KBM-7 (cell line): ENCODE data around the gene SNX9.
A peak's percentile ranks its signal among the peaks of the same experiment; 100 is the strongest.
"Not testable (repeated sequence)": the region's sequence is repeated elsewhere in the genome, so short reads cannot be mapped to it uniquely, and the experiment has no call there.

Source experiments
- DNase-seq: peaks from one replicate; pipeline ENCODE4 v3.0.0-alpha.2; 2015
- in situ Hi-C: fragments of 300-500 bp; cut with MboI; formaldehyde crosslinking; loops from 2 replicates; pipeline ENCODE4 v1.14.3; 2020; ENCODE audit warnings: low sequenced_read_pairs, low pct_unique_long_range_greater_than_20kb, mixed read lengths

SNX9 gene

GRCh38 chr6:157905590-157906342 lies 82.7 kb downstream of the SNX9 start:
- no peak for DNase-seq
- in situ Hi-C loops = no loop called here

GRCh38 chr6:157906537-157907061 lies 83.6 kb downstream of the SNX9 start:
- no peak for DNase-seq
- in situ Hi-C loops = no loop called here

GRCh38 chr6:157907651-157908050 lies 84.6 kb downstream of the SNX9 start:
- in situ Hi-C loops = no loop called here
- DNase-seq = no peak

GRCh38 chr6:157908369-157909281 lies 85.6 kb downstream of the SNX9 start:
- in situ Hi-C loops = no loop called here
- DNase-seq = no peak

- in situ Hi-C loops = no loop called here
- DNase-seq = no peak
Measured at GRCh38 chr6:157909282-157909664, 86.2 kb downstream of the SNX9 start.

GRCh38 chr6:157911278-157911677 lies 88.2 kb downstream of the SNX9 start:
- no peak for DNase-seq
- in situ Hi-C loops = no loop called here

GRCh38 chr6:157911786-157912185 lies 88.7 kb downstream of the SNX9 start:
- DNase-seq = no peak

GRCh38 chr6:157912326-157912725 lies 89.3 kb downstream of the SNX9 start:
- no peak for DNase-seq
- in situ Hi-C loops = no loop called here

More at GRCh38 chr6:157911786-157912185, 88.7 kb downstream of the SNX9 start:
- in situ Hi-C loops = no loop called here

GRCh38 chr6:157921685-157922367 lies 98.8 kb downstream of the SNX9 start:
- no peak for DNase-seq
- in situ Hi-C loops = no loop called here

GRCh38 chr6:157925771-157926170 lies 102.7 kb downstream of the SNX9 start:
- in situ Hi-C loops = no loop called here
- no peak for DNase-seq

GRCh38 chr6:157927011-157927410 lies 104.0 kb downstream of the SNX9 start:
- in situ Hi-C loops = no loop called here

GRCh38 chr6:157928428-157928827 lies 105.4 kb downstream of the SNX9 start:
- DNase-seq = peak; percentile 7
- in situ Hi-C loops = no loop called here

More at GRCh38 chr6:157927011-157927410, 104.0 kb downstream of the SNX9 start:
- no peak for DNase-seq

GRCh38 chr6:157929076-157929475 lies 106.0 kb downstream of the SNX9 start:
- no peak for DNase-seq

GRCh38 chr6:157929765-157930319 lies 106.8 kb downstream of the SNX9 start:
- in situ Hi-C loops = no loop called here
- DNase-seq = no peak

More at GRCh38 chr6:157929076-157929475, 106.0 kb downstream of the SNX9 start:
- in situ Hi-C loops = no loop called here

- DNase-seq = no peak
- in situ Hi-C loops = no loop called here
Measured at GRCh38 chr6:157935786-157936185, 112.7 kb downstream of the SNX9 start.

GRCh38 chr6:157937318-157937717 lies 114.3 kb downstream of the SNX9 start:
- in situ Hi-C loops = no loop called here
- no peak for DNase-seq

GRCh38 chr6:157937916-157938315 lies 114.9 kb downstream of the SNX9 start:
- DNase-seq = no peak
- in situ Hi-C loops = no loop called here

GRCh38 chr6:157940375-157941036 lies 117.5 kb downstream of the SNX9 start:
- DNase-seq, in situ Hi-C loops: not testable (repeated sequence)
